ENCODE data around the gene NT5DC2. TPM values are rescaled to one million over a fixed set of nuclear protein-coding genes. Genes with fewer than 3 reads are reported as not detected.

NT5DC2 gene
- total RNA-seq, 1 donor from 2014 or later: 68.3 TPM

- intact Hi-C loops (cut with micrococcal nuclease): no loop called here
- ATAC-seq (no peak), DNase-seq (no peak)
These were observed 52.6 kb downstream of the NT5DC2 start for GRCh38 chr3:52480768-52481715.

GRCh38 chr3:52479877-52480575, 53.6 kb downstream of the NT5DC2 start:
- intact Hi-C loops (cut with micrococcal nuclease): no loop called here
- ATAC-seq: peak; percentile 9

DNA sequence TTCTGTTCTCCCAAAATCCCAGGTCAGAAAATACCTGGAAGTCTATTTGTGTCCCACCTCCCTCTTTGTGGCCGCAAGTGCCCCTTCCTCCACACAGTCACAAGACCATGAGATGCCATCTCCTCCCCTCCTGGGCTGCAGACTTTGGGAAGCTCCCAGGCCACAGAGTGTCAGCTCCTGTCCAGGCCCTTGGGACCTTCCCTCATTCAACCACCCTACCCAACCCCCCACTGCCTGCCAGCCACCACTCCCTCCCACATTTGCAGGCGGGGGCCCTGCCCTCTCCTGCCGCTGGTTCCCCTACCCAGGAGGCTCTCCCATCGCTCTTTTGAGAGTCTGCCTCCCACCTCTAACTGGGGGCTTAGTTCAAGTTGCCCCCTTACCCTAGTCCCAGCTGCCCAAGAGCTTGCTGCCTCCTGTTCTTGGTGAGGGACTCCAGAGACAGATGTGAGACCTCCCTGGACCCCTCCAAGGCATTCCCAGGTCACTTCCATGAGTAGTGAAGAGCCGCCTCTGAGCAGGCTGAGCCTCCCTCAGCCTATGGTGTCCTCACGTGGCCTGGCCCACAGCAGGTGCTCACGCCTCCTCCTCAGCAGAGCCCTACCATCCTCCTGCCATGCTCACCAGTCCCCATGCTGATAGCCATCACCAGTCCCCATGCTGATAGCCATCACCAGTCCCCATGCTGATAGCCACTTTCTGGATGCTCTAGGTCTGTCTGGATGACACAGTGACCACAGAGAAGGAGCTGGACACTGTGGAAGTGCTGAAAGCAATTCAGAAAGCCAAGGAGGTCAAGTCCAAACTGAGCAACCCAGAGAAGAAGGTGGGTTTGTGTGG, 54.4 kb downstream of the NT5DC2 start:
- ATAC-seq: no peak
- intact Hi-C loops (cut with micrococcal nuclease): no loop called here
- peak; percentile 19 for DNase-seq

More at GRCh38 chr3:52479877-52480575, 53.6 kb downstream of the NT5DC2 start:
- peak; percentile 34 for DNase-seq

GRCh38 chr3:52477796-52478095, 55.9 kb downstream of the NT5DC2 start:
- DNase-seq (no peak), ATAC-seq (no peak)
- intact Hi-C loops (cut with micrococcal nuclease): no loop called here

DNA sequence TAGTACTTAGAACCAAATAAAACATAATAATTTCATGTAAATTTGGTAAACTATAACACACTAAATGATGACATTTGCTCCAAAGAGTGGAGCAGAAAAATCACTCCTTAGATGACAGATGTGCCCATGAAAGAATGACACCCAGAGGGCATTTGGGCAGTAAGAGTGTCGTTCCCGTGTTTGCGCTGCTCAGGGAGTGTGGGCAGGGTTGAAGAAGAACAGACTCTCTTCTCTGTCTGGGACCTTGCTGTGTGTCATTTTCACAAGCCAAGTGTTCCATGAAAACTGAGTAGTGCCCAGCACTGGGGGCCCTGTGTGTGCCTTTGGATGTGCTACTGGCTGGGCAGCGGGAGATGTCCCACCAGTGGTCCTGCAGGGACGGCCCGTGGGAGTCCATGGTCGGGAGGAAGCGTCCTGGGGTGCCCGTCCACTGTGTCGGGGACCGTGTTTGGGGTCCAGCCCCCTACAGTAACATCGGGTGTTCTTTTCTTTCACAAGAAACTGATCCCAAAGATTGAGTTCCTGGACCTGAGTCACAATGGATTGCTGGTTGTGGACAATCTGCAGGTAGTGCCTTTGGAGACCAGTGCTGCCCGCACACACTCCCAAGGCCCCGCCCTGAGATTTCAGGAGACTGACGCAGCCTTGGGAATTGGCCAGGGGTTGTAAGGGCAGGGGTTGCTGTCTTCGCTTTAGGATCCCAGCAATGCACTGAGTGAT, 56.4 kb downstream of the NT5DC2 start:
- DNase-seq: peak; percentile 23
- intact Hi-C loops (cut with micrococcal nuclease): no loop called here

More for the DNA sequence above, 56.4 kb downstream of the NT5DC2 start:
- no peak for ATAC-seq

Other genes with a start within 250 kb of the NT5DC2 start
- 4.0 TPM for gene GLYCTK, start 246.0 kb downstream of the NT5DC2 start, total RNA-seq
- 2.3 TPM for gene DNAH1, start 217.5 kb downstream of the NT5DC2 start, total RNA-seq
- gene BAP1, start 123.8 kb downstream of the NT5DC2 start, total RNA-seq: 57.9 TPM
- gene PHF7, start 123.2 kb downstream of the NT5DC2 start, total RNA-seq: 13.1 TPM
- 9.1 TPM for gene SEMA3G, start 88.8 kb downstream of the NT5DC2 start, total RNA-seq
- 8,945 TPM for gene TNNC1, start 79.8 kb downstream of the NT5DC2 start, total RNA-seq
- 48.3 TPM for gene NISCH, start 78.3 kb downstream of the NT5DC2 start, total RNA-seq
- 69.7 TPM for gene STAB1, start 38.5 kb downstream of the NT5DC2 start, total RNA-seq
- 58.7 TPM for gene UQCC5, start 2.7 kb upstream of the NT5DC2 start, total RNA-seq
- gene PBRM1, start 152.1 kb upstream of the NT5DC2 start, total RNA-seq: 55.0 TPM
- gene GNL3, start 152.2 kb upstream of the NT5DC2 start, total RNA-seq: 27.8 TPM
- 27.4 TPM for gene GLT8D1, start 171.9 kb upstream of the NT5DC2 start, total RNA-seq
- gene SPCS1, start 172.2 kb upstream of the NT5DC2 start, total RNA-seq: 84.1 TPM
- 21.3 TPM for gene NEK4, start 237.1 kb upstream of the NT5DC2 start, total RNA-seq
- gene ITIH1, start 243.7 kb upstream of the NT5DC2 start, total RNA-seq: not detected

Measured in left ventricle myocardium superior (tissue), 1 donor.